Thyroid gland (tissue), 4 donors: Measurements from ENCODE around the gene DCXR. TPM values are rescaled to one million over a fixed set of nuclear protein-coding genes. Genes with fewer than 3 reads are reported as not detected.

Source experiments
- DNase-seq, 2 donors: peaks; one replicate each; pipeline ENCODE4 v3.0.0-alpha.2; 2019
- H3K27ac ChIP-seq, 3 donors: fragments of 200-600 bp; sonication (generic); 1 replicate in 2 of 3; 2 replicates in 1 of 3; pipeline ENCODE4 v1.5.1; 2016 to 2019; ENCODE audit warnings: mild to moderate bottlenecking in 1 of 3, moderate library complexity in 1 of 3
- H3K27me3 ChIP-seq: fragments of 200-600 bp; sonication (generic); one replicate; pipeline ENCODE4 v1.5.1; 2019
- H3K36me3 ChIP-seq, 2 donors: fragments of 200-600 bp; sonication (generic); one replicate each; pipeline ENCODE4 v1.5.1; 2016 to 2019
- H3K4me1 ChIP-seq, 2 donors: fragments of 200-600 bp; sonication (generic); one replicate each; pipeline ENCODE4 v1.5.1; 2017 to 2019
- H3K4me3 ChIP-seq, 3 donors: fragments of 200-600 bp; sonication (generic); replicated peaks in 1 of 3; 1 replicate in 2 of 3; 2 replicates in 1 of 3; pipeline ENCODE4 v1.5.1; 2016; ENCODE audit warnings: mild to moderate bottlenecking in 1 of 3
- H3K9me3 ChIP-seq: fragments of 200-600 bp; sonication (generic); one replicate; pipeline ENCODE4 v1.5.1; 2017
- POLR2A ChIP-seq, 2 donors: fragments of 450-650 bp; IDR thresholded peaks; one replicate each; pipeline ENCODE4 v1.6.1; 2017; ENCODE audit warnings: antibody characterized with exemption in 2 of 2, mild to moderate bottlenecking in 2 of 2, moderate library complexity in 1 of 2
- WGBS, 2 donors: methylation state at CpG; one replicate each; pipeline ENCODE4 v1.1.5; 2017; 5-methylcytosine and 5-hydroxymethylcytosine counted together
- intact Hi-C: fragments of 100-400 bp; cut with DNase I; formaldehyde crosslinking; loops from one replicate; pipeline ENCODE4 v1.15.1; 2023
- total RNA-seq, 4 donors: library from RNA; depleted of rRNA; stranded (reverse); fragments of >200 nt; gene quantifications; one replicate each; pipeline ENCODE4 v1.2.3, GENCODE V29; 2016
- TF ChIP-seq, protein P1 (sequence below), 6 experiments: fragments of 200-600 bp in 3 of 6; fragments of 450-650 bp in 3 of 6; sonication (generic) in 3 of 6; IDR thresholded peaks; one replicate each; pipeline ENCODE4 v1.5.1; 2016 to 2019; ENCODE audit warnings: antibody characterized with exemption in 6 of 6, mild to moderate bottlenecking in 2 of 6, inconsistent platforms in 1 of 6, moderate library complexity in 1 of 6

DCXR gene
- total RNA-seq, result 100 to 1,000 TPM in 2 of 4 donors, 10 to 100 TPM in 2; 88.6 to 161 (median 114) TPM

DNA sequence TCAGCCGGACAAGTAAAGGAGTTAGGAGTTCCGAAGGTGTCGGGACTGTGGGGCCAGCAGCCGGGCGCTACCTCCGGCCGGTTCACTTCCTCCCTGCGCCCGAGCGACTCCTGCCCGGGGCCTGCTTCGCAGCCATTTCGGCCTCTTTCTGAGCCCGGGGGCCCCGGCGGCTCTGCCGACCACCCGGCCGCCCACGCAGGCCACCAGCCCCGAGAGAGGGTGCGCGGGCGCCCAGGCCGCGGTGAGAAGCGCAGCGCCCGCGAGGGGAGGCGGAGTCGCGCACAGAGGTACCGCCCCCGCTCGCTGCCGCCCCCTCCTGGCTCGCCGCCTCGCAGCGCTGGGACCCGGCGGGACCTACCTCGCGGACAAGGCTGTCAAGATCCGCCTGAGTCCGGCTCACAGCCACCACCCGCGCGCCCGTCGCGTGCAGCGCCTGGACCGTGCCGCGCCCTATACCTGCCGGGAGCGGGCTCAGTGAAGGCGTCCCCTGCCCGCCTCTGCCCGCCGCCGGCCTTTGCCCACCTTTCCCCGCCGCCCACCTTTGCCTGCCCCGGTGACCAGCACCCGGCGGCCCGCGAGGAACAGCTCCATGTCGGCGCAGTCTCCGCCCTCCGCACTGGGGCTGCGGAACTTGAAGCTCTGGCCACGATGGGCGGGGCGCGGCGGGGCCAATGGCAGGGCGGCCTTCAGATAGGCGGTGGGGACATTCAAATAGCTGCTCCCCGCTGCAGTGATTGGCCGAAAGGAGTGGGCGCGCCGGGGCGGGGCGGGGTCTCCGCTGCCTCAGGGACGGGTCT lies at the start of gene DCXR:
Gene DCXR (minus strand): TSS at position 606 of the 797 bp plus-strand sequence. CDS start 15 bp downstream, at position 591.
- peak within 1 kb of the TSS; percentile 66 to 73 (median 69) for H3K4me3 ChIP-seq
- peak; percentile 40 to 99 for TF ChIP-seq POLR2A (IDR thresholded peaks at IDR 0.05)
- TF ChIP-seq, protein P1, sequence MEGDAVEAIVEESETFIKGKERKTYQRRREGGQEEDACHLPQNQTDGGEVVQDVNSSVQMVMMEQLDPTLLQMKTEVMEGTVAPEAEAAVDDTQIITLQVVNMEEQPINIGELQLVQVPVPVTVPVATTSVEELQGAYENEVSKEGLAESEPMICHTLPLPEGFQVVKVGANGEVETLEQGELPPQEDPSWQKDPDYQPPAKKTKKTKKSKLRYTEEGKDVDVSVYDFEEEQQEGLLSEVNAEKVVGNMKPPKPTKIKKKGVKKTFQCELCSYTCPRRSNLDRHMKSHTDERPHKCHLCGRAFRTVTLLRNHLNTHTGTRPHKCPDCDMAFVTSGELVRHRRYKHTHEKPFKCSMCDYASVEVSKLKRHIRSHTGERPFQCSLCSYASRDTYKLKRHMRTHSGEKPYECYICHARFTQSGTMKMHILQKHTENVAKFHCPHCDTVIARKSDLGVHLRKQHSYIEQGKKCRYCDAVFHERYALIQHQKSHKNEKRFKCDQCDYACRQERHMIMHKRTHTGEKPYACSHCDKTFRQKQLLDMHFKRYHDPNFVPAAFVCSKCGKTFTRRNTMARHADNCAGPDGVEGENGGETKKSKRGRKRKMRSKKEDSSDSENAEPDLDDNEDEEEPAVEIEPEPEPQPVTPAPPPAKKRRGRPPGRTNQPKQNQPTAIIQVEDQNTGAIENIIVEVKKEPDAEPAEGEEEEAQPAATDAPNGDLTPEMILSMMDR (IDR thresholded peaks at IDR 0.05), result peak; percentile 17 to 75 (median 50)
- intact Hi-C loops, result no loop called here
- peak within 1 kb of the TSS; percentile 85 to 97 (median 93) for H3K27ac ChIP-seq
- peaks cover 9 to 16% of the 10 kb centered on the region in 2 donors for H3K4me1 ChIP-seq
- H3K36me3 ChIP-seq, result no peaks in the 10 kb centered on the region
- 0 to 1% methylated on average over 25 to 28 of the region's 92 CpGs for WGBS, 2 donors
- no peaks in the 10 kb centered on the region for H3K27me3 ChIP-seq
- H3K9me3 ChIP-seq, result no peaks in the 10 kb centered on the region
- peak; percentile 99 for DNase-seq

DNA sequence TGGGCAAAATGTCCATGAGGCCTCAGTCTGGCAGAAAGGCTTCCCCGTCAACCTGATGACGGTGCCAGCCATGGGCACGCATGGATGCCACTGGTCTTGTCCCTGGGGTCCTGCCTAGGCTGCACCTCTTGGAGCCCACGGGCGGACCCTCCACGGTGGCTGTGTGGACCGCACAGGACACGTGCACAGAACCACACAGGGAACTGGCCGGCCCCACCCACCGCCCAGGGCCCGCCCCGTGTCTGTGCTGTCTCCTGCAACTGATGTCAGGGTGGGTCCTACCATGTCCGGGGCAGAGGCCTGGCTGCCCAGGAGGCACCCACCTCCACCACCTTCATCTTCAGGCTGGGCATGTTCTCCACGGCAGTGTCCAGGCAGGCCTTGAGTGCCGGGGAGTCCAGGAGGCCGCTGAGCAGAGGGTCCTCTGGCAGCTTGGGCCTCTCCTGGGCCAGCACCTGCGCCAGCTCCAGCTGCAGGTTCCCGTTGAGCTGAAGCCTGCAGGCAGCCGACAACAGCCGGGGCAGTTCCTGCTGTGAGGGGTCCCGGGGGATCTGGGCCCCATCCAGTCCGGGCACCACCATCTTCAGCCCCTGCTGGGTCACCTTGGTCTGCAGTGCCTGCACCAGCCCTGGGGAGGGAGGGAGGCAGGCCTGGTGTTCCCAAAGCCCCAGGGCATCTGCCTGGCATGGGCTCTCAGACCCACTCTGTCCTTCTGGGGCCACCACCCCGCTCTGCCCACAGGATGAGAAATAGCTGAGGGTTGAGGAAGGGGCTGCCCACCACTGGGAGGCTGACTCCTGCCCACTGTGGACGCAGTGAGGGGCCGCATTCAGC lies 48.7 kb upstream of the DCXR start:
- no peak overlapping the region for H3K4me3 ChIP-seq
- H3K9me3 ChIP-seq, result no peaks in the 10 kb centered on the region
- H3K36me3 ChIP-seq, result peaks cover 85 to 97% of the 10 kb centered on the region in 2 donors
- no peaks in the 10 kb centered on the region for H3K4me1 ChIP-seq
- H3K27me3 ChIP-seq, result no peaks in the 10 kb centered on the region
- no peak overlapping the region for H3K27ac ChIP-seq
- TF ChIP-seq, protein P1 (IDR thresholded peaks at IDR 0.05), result no peak
- TF ChIP-seq POLR2A (IDR thresholded peaks at IDR 0.05), result no peak
- intact Hi-C loops, result no loop called here
- WGBS, 2 donors, result 96 to 100% methylated on average over 2 to 9 of the region's 25 CpGs
- no peak for DNase-seq

DNA sequence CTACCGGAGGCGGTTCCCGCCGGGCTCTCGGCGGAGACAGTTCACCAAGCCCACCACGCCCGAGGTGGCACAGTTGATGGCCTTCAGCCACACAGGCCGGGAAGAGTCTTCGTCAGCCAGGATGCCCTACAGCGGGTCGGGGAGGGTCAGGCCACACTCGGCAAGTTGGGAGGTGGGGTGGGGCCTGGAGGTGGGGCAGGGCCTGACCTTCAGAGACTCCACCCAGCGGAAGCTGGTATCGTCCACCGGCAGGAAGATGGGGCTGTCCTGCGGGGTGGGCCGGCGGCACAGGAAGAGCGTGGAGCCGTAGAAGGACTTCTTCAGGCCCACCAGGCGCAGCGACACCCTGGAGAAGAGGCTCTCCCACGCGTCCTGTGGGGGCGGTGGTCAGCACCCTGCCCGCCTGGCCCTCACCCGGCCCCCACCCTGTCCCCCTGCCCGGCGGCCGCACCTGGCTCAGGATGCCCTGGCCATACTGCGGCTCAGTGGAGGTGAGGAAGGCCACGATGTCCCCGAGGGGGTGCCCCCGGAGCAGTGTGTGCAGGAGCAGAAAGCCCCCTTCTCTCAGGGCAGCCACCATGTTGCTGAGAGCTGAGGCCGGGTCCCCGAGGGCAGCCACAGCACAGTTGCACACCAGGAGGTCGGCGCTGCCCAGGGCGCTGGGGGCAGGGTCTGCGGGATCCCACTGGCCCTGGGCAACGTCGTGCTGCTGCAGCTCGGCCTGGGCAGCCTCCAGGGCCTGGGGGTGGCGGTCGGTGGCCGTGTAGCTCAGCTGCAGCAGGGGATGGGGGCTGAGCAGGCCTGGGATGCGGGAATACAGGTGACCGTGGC lies 47.7 kb upstream of the DCXR start:
- H3K27me3 ChIP-seq, result no peaks in the 10 kb centered on the region
- WGBS, 2 donors, result 89 to 94% methylated on average over 26 to 30 of the region's 49 CpGs
- no peak overlapping the region for H3K4me3 ChIP-seq
- intact Hi-C loops, result no loop called here
- no peaks in the 10 kb centered on the region for H3K4me1 ChIP-seq
- peaks cover 77 to 98% of the 10 kb centered on the region in 2 donors for H3K36me3 ChIP-seq
- H3K27ac ChIP-seq, result no peak overlapping the region
- TF ChIP-seq, protein P1 (IDR thresholded peaks at IDR 0.05), result no peak
- TF ChIP-seq POLR2A (IDR thresholded peaks at IDR 0.05), result no peak
- no peak for DNase-seq
- H3K9me3 ChIP-seq, result no peaks in the 10 kb centered on the region

DNA sequence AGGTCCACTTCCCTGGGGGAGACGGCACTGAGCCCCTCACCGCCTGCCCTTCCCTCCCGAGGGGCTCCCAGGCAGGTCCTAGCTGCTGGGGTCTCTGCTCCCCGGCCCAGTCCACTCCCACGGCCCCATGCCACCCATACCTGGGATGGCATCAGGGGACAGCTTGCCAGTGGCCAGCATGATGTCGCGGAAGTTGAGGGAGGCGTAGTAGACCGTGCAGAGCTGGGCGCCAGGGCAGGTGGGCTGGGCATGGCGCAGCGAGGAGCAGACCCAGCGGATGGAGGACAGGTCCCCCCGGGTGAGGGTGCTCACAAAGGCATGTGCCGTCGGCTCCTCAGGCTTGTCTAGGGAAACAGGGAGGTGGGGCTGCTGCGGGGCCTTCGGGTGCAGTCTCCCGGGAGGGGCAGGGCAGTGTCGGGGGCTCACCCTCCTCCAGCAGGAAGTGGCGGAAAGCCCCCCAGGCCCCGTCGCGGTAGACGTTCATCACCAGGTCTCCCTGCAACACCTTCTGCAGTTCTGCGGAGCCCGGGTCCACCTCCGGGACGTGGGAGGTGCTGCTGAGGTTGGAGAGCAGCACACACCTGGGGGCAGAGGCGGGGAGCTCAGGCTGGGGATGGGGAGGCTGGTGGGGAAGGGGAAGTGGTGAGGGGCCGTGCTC lies 47.0 kb upstream of the DCXR start:
- Histone ChIP-seq H3K27me3 (no peaks in the 10 kb centered on the region), H3K36me3 (peaks cover 71 to 98% of the 10 kb centered on the region in 2 donors), H3K9me3 (no peaks in the 10 kb centered on the region), H3K4me1 (no peaks in the 10 kb centered on the region), H3K27ac (no peak overlapping the region), H3K4me3 (no peak overlapping the region)
- whole genome bisulfite sequencing, 2 donors, result 94 to 97% methylated on average over 22 to 23 of the region's 31 CpGs
- TF ChIP-seq, protein P1 (IDR thresholded peaks at IDR 0.05), result no peak
- TF ChIP-seq POLR2A (IDR thresholded peaks at IDR 0.05), result no peak
- intact Hi-C loops, result no loop called here
- DNase-seq, result no peak
